Measurements from ENCODE around the gene UROS.

Gene UROS

GRCh38 chr10:125836746-125837145 is 13.7 kb upstream of the UROS start:
- no peak for DNase-seq (ENCODE audit: low read depth, low spot score)

GRCh38 chr10:125828311-125828710 is 5.3 kb upstream of the UROS start:
- DNase-seq (ENCODE audit: low read depth, low spot score): no peak

DNA sequence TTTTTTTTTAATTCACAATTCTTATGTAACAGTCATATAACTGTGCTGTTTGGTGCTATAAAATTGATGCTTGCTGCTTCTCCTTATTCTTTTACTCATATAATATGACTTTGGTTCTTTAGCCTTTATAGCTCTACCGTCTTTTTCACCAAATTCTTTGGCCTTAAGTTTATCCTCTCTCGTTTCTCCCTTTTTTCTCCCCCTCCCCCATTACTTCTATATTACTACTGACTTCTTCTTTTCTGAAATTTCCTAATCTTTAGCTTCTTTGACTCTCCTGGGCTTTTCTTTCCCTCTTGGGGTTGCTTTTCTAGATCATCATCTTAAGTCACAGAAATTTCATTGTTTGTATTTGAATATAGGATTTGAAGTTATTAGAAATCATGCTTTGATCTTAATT is 4.1 kb upstream of the UROS start:
- no peak for DNase-seq (ENCODE audit: low read depth, low spot score)

- no peak for DNase-seq (ENCODE audit: low read depth, low spot score)
These were observed 1.7 kb upstream of the UROS start for GRCh38 chr10:125824736-125825135.

- no peak for DNase-seq (ENCODE audit: low read depth, low spot score)
These were observed 699 bp upstream of the UROS start for GRCh38 chr10:125823663-125824251.

- DNase-seq (ENCODE audit: low read depth, low spot score): no peak
These were observed 2.4 kb downstream of the UROS start for GRCh38 chr10:125820701-125821100.

DNA sequence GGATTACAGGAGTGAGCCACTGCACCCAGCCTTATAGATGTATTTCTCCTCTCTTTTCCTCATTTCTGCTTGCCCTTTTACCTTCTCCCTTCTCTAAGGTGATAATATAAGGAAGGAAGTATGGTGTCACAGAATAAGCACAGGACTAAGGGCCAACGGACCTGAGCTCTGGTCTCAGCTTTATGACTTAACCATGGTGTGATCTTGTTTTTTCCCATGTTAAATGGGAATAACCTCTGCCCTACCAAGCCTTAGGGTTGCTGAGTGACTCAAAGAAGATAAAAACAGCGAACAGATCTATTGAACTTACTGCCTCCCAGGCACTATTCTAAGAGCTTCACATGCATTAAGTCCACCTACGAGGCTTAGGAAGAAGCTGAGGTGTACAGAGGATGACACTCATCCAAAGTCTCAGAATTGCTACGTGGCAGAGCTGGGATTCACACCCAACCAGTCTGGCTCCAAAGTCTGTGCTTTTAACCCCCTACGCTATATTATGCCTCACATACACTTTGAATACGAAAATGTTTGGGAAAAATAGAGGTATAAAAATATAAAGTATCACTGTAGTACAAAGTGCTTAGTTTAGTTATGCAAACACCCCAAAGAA is 5.6 kb downstream of the UROS start:
- DNase-seq (ENCODE audit: low read depth, low spot score): no peak

DNA sequence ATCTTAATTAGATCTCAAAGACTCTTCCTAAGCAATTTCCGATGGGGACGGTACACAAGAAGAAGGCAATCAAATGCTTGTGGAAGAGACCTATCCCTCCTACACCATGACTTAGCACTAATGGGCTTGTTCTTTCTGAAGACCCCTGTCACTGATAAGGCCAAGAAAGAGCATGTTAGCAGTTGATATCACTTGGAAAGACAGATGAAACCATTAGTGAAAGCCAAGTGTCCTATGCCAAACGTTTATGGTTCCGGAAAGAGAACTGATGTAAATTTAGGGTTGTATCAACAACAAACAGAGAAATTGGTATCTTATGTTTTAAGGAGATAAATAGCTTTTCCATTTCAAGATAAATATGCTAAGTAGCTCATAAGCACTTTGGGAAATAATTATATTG is 6.5 kb downstream of the UROS start:
- DNase-seq (ENCODE audit: low read depth, low spot score): no peak

DNA sequence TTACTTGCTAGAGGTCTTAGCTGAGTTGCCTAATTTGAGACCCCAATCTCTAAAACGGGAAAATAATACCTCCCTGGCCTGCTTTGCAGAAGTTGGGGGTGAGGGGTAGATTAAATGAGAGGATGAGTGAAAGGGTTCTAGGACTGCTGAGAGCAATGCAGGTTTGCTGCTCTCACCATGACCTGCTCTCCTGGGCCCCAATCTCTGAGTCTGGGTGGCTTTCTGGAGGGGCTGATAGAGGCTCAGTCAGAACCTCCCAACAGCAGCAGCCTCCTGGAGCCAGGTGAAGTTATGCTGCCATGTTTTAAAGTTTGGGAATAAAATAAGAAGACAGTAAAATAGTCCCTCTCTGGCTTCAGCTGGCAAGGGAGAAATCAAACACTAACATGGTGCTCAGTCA is 7.3 kb downstream of the UROS start:
- DNase-seq (ENCODE audit: low read depth, low spot score): no peak

- no peak for DNase-seq (ENCODE audit: low read depth, low spot score)
These were observed 10.8 kb downstream of the UROS start for GRCh38 chr10:125812128-125812750.

DNA sequence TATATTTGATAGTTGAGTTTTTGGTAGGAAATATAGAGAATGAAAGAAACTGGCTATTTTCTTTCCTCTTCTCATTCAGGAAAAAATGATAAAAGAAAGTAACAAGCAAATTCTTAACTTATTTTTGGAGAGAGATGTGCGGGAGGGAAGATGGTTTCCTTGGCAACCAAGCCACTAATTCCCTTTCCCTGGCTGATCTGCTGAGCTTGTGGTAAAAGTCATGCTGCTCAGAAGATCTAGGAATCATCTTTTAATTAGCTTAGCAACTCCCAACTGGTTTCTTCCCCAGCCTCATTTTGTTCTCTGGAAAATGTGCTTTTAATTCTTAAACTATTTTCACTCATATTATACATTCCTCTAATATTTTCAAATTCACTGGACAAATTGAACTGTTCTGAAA is 11.8 kb downstream of the UROS start:
- no peak for DNase-seq (ENCODE audit: low read depth, low spot score)

GRCh38 chr10:125808047-125808446 is 15.0 kb downstream of the UROS start:
- DNase-seq (ENCODE audit: low read depth, low spot score): no peak

GRCh38 chr10:125802739-125803138 is 20.3 kb downstream of the UROS start:
- DNase-seq (ENCODE audit: low read depth, low spot score): no peak

- DNase-seq (ENCODE audit: low read depth, low spot score): no peak
These were observed 20.9 kb downstream of the UROS start for GRCh38 chr10:125802131-125802530.

DNA sequence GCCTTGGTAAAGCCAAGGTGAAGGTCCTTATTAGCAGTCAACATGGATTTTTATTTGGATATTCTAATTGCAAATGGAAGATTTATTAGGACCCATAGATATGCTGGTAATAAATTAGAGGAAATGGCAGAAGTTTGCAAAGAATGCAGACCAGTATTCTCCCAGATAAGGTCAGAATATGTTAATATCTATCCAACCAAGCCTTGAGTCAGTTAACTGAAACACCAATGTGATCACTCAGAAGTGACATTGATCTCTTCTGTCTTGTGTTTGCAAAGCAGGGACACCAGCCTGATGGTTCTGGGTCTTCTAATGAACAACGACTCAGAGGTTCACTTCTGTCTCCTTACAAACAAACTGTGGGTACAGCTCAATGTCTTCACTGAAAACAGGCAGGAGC is 21.5 kb downstream of the UROS start:
- DNase-seq (ENCODE audit: low read depth, low spot score): no peak

DNA sequence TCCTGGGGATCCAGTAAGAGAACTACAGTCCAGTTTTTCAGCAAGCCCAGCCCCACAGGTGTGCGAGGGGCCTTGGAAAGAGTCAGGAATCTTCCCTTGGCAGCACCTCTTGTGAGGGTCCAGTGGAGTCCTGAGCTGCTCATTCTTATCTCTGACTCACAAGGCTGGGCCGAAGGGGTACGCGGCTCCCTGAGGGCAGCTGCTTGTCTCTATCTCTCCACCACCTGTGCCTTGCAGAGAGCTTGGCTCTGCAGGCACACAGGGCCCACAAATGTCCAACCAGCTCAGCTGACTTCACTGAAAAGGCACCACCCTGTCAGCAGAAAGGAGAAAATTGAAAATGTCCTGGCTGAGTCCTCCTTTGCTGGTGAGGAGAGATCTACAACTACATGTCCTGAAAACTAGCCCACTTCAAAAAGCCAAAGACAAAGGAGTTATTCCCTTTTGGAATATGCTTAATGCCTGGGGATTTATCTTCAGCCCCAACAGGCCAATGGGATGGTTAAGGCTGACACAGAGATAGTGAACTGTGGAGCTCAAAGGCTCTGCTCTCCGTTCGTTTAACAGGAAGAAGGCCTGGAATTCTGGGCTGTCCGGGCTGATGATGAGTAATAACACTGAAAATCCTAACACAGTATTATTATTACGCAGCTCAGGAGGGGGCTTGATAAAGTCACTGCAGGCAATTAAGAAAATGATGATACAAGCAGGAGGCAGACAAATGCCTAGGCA is 23.4 kb downstream of the UROS start:
- no peak for DNase-seq (ENCODE audit: low read depth, low spot score)

GRCh38 chr10:125797994-125798662 is 24.9 kb downstream of the UROS start:
- DNase-seq (ENCODE audit: low read depth, low spot score): no peak

- no peak for DNase-seq (ENCODE audit: low read depth, low spot score)
These were observed 25.6 kb downstream of the UROS start for GRCh38 chr10:125797424-125797823.

DNA sequence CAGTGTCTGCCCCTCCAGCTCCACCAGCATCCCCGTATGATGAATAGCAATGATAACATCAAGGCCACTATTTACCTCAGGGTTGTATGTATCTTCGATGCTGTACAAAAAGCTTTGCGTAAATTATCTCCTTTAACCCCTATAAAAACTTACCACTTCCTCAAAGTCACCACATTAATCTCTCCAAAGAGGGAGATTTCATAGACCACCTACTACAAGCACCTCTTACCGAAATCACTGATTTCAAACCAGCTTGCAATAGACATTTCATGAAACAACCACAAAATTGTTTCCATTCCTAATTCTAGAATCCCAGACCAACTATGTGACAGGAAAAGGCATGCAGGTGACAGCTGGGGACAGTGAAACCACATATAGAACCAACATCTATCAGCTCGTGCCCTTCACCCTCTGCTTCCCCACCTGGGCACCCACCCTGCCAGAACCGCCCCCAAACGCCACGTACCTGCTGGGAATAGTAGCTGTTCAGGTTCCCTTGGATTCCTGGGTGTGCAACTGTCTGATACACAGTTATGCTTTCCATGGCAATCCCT is 27.3 kb downstream of the UROS start:
- no peak for DNase-seq (ENCODE audit: low read depth, low spot score)

- no peak for DNase-seq (ENCODE audit: low read depth, low spot score)
These were observed 27.9 kb downstream of the UROS start for GRCh38 chr10:125795128-125795527.

DNA sequence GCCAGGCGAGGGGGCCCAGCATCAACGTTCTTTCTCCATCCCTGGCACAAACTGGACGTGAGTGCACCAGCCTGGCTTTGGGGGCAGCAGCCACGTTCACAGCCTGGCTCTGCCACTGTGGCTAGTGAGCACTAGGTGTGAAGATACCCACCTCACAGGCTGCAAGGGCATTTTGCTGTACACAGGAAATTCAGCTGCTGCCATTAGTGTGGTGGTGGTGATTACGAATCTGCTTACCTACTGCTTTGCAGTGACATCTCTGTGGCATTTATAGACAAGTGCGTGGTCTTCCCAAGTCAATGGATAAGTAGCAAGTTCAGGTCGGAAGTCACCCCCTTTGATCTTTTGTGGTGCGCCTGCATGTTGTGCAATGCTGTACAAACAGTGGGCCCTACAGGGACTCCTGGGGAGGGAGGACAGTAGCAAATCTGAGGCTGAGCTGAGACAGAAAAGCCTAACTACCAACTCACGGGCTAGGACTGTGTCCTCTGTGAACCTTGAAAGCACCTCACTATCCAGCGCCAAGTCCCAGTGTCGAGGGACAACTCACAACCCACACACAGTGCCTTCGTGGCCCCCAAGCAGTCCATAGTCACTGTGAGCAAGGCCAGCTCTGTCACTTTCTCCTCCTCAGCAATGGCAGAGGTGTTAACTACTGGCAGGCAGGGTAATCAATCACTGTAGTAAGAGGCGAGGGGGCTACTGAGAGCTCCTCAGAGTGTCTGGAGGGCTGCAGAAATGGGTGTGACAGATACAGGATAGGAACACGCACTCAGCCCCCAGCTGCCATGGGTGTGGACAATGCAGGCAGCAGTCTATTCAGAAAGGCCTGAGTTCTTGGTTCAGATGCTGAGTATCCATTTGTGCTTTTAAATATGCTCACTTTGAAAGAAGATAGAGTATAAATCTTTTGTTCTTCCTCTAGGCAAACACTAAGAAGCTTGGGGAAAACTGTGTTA is 30.4 kb downstream of the UROS start:
- DNase-seq (ENCODE audit: low read depth, low spot score): no peak

Data from brain pericyte (primary cell).